Activated naive CD8-positive, alpha-beta T cell treated with anti-CD3 and anti-CD28 coated beads, Interleukin-2, amount 50 U/mL, for 16 hours (primary cell): ENCODE data around the gene SLC12A7.
A peak's percentile ranks its signal among the peaks of the same experiment; 100 is the strongest.
"Not testable (repeated sequence)": the region's sequence is repeated elsewhere in the genome, so short reads cannot be mapped to it uniquely, and the experiment has no call there.

ENCODE experiments used
- DNase-seq: peaks from one replicate; pipeline ENCODE4 v3.0.0-alpha.2; 2020; ENCODE audit warnings: low read depth, low spot score

SLC12A7 gene

GRCh38 chr5:1109542-1110306 lies 2.1 kb downstream of the SLC12A7 start:
- DNase-seq: no peak

GRCh38 chr5:1108865-1109174 lies 3.0 kb downstream of the SLC12A7 start:
- DNase-seq: no peak

- DNase-seq: no peak
Observed at GRCh38 chr5:1108023-1108864, 3.6 kb downstream of the SLC12A7 start.

GRCh38 chr5:1107167-1108022 lies 4.5 kb downstream of the SLC12A7 start:
- DNase-seq: no peak

- DNase-seq: peak; percentile 30
Observed at GRCh38 chr5:1106385-1107166, 5.3 kb downstream of the SLC12A7 start.

GRCh38 chr5:1105350-1106265 lies 6.3 kb downstream of the SLC12A7 start:
- no peak for DNase-seq

GRCh38 chr5:1104327-1105006 lies 7.4 kb downstream of the SLC12A7 start:
- no peak for DNase-seq

- no peak for DNase-seq
Observed at GRCh38 chr5:1103505-1104326, 8.1 kb downstream of the SLC12A7 start.

- DNase-seq: no peak
Observed at GRCh38 chr5:1103093-1103492, 8.8 kb downstream of the SLC12A7 start.

GRCh38 chr5:1101961-1102713 lies 9.7 kb downstream of the SLC12A7 start:
- no peak for DNase-seq

- no peak for DNase-seq
Observed at GRCh38 chr5:1100664-1101574, 10.9 kb downstream of the SLC12A7 start.

- DNase-seq: no peak
Observed at GRCh38 chr5:1099926-1100663, 11.8 kb downstream of the SLC12A7 start.

- no peak for DNase-seq
Observed at GRCh38 chr5:1098986-1099597, 12.8 kb downstream of the SLC12A7 start.

- not testable (repeated sequence) for DNase-seq
Observed at GRCh38 chr5:1097988-1098385, 13.9 kb downstream of the SLC12A7 start.

- DNase-seq: no peak
Observed at GRCh38 chr5:1097381-1097987, 14.4 kb downstream of the SLC12A7 start.
